IMR-90 (cell line): ENCODE data around the gene DYRK2. TPM values are rescaled to one million over a fixed set of nuclear protein-coding genes. Genes with fewer than 3 reads are reported as not detected.

Experiments used
- ATAC-seq: fragments of 200-7000 bp; cut with Tn5 transposase; 2 replicates; pipeline ENCODE4 v1.9.1; 2020; ENCODE audit warnings: low read depth, mild to moderate bottlenecking, moderate library complexity
- BruUV-seq: library from RNA; stranded (reverse); fragments of 400-500 nt; replicated peaks from 2 replicates; lab custom pipeline; 2021; lab: Mats Ljungman, UMichigan
- CTCF ChIA-PET: fragments of 300-600 bp; formaldehyde crosslinking; extraction: SDS; loops from one replicate; lab custom pipeline; 2021; ENCODE audit warnings: antibody characterized with exemption; lab: Yijun Ruan, JAX
- POLR2A ChIA-PET: fragments of 300-600 bp; sonication (Branson Sonifier 250); formaldehyde crosslinking; loops from one replicate; lab custom pipeline; 2022; ENCODE audit warnings: antibody characterized with exemption; ENCODE audit not compliant: unreplicated experiment; lab: Charles Lee
- DNase-seq: peaks from one replicate; pipeline ENCODE4 v3.0.0; 2013
- H2AFZ ChIP-seq: replicated peaks from 2 replicates; pipeline ENCODE3; 2013; ENCODE audit warnings: low read length, mild to moderate bottlenecking; ENCODE audit not compliant: poor library complexity
- H2AK5ac ChIP-seq: 2 replicates; pipeline ENCODE4 v1.6.1; 2013; ENCODE audit warnings: low read depth, low read length, inconsistent platforms
- H2AK9ac ChIP-seq: replicated peaks from 2 replicates; pipeline ENCODE3; 2013; ENCODE audit warnings: mild to moderate bottlenecking, low read depth, low read length, moderate library complexity; ENCODE audit not compliant: poor library complexity
- H2BK120ac ChIP-seq: 2 replicates; pipeline ENCODE4 v1.6.1; 2013; ENCODE audit warnings: low read depth, low read length, inconsistent platforms
- H2BK15ac ChIP-seq: 3 replicates; pipeline ENCODE4 v1.6.1; 2013; ENCODE audit warnings: low read depth, low read length, inconsistent platforms
- H2BK20ac ChIP-seq: 2 replicates; pipeline ENCODE4 v1.6.1; 2013; ENCODE audit warnings: low read depth, mild to moderate bottlenecking, inconsistent platforms, low read length, moderate library complexity
- H2BK5ac ChIP-seq: 2 replicates; pipeline ENCODE4 v1.6.1; 2013; ENCODE audit warnings: mild to moderate bottlenecking, low read depth, low read length, inconsistent platforms; ENCODE audit not compliant: poor library complexity, severe bottlenecking
- H3K14ac ChIP-seq: replicated peaks from 2 replicates; pipeline ENCODE4 v1.6.1; 2013; ENCODE audit warnings: low read depth, low read length, inconsistent platforms
- H3K18ac ChIP-seq: 2 replicates; pipeline ENCODE4 v1.6.1; 2013; ENCODE audit warnings: low read depth, low read length, control low read depth
- H3K23ac ChIP-seq: 2 replicates; pipeline ENCODE4 v1.6.1; 2013; ENCODE audit warnings: low read depth, low read length, inconsistent platforms
- H3K27ac ChIP-seq: 2 replicates; pipeline ENCODE4 v1.5.1; 2013; ENCODE audit warnings: mild to moderate bottlenecking, control low read depth, low read length; ENCODE audit not compliant: insufficient read depth
- H3K27me3 ChIP-seq: 2 replicates; pipeline ENCODE4 v1.6.1; 2013; ENCODE audit warnings: low read length; ENCODE audit not compliant: control insufficient read depth, insufficient read depth
- H3K36me3 ChIP-seq: 2 replicates; pipeline ENCODE4 v1.6.1; 2013; ENCODE audit warnings: low read length, mixed read lengths; ENCODE audit not compliant: control insufficient read depth, insufficient read depth
- H3K4ac ChIP-seq: 2 replicates; pipeline ENCODE4 v1.6.1; 2013; ENCODE audit warnings: low read depth, low read length, inconsistent platforms
- H3K4me1 ChIP-seq: 2 replicates; pipeline ENCODE4 v1.6.1; 2013; ENCODE audit warnings: low read length, mixed read lengths; ENCODE audit not compliant: control insufficient read depth, insufficient read depth
- H3K4me2 ChIP-seq: 2 replicates; pipeline ENCODE4 v1.6.1; 2013; ENCODE audit warnings: low read depth, mild to moderate bottlenecking, control low read depth, low read length, moderate library complexity
- H3K4me3 ChIP-seq: 2 replicates; pipeline ENCODE4 v1.5.1; 2013; ENCODE audit warnings: low read depth, mild to moderate bottlenecking, control low read depth, low read length, moderate library complexity; ENCODE audit not compliant: insufficient read depth
- H3K56ac ChIP-seq: 2 replicates; pipeline ENCODE4 v1.6.1; 2013; ENCODE audit warnings: low read length, inconsistent platforms; ENCODE audit not compliant: insufficient read depth; ENCODE audit errors: extremely low read depth
- H3K79me1 ChIP-seq, 2 experiments: 2 replicates each; pipeline ENCODE4 v1.6.1; 2013; ENCODE audit warnings: low read length in 2 of 2, inconsistent platforms in 1 of 2, low read depth in 1 of 2
- H3K9ac ChIP-seq: 2 replicates; pipeline ENCODE4 v1.6.1; 2013; ENCODE audit warnings: low read depth, low read length, control low read depth
- H3K9me1 ChIP-seq: 2 replicates; pipeline ENCODE4 v1.6.1; 2013; ENCODE audit warnings: low read length, inconsistent platforms; ENCODE audit not compliant: insufficient read depth
- H3K9me3 ChIP-seq: 2 replicates; pipeline ENCODE4 v1.6.1; 2013; ENCODE audit warnings: low read length; ENCODE audit not compliant: control insufficient read depth, insufficient read depth
- H4K20me1 ChIP-seq: 2 replicates; pipeline ENCODE4 v1.6.1; 2013; ENCODE audit warnings: low read length, inconsistent platforms; ENCODE audit not compliant: insufficient read depth
- H4K5ac ChIP-seq: 2 replicates; pipeline ENCODE4 v1.6.1; 2013; ENCODE audit warnings: mild to moderate bottlenecking, low read depth, low read length, control low read depth
- H4K8ac ChIP-seq, 2 experiments: 2 replicates each; pipeline ENCODE4 v1.6.1; 2013; ENCODE audit warnings: low read depth in 2 of 2, low read length in 2 of 2, control low read depth in 1 of 2, inconsistent platforms in 1 of 2
- H4K91ac ChIP-seq: 2 replicates; pipeline ENCODE4 v1.6.1; 2013; ENCODE audit warnings: low read depth, low read length, inconsistent platforms; ENCODE audit not compliant: insufficient read depth
- BHLHE40 ChIP-seq: fragments of 150-350 bp; IDR thresholded peaks from 2 replicates; pipeline ENCODE4 v1.6.1; 2016; ENCODE audit warnings: mild to moderate bottlenecking, low read depth, low read length
- CEBPB ChIP-seq: IDR thresholded peaks from 2 replicates; pipeline ENCODE4 v1.6.1; 2012; ENCODE audit warnings: low read depth, low read length, improper control_type of control experiment
- CHD1 ChIP-seq: IDR thresholded peaks from 2 replicates; pipeline ENCODE4 v1.6.1; 2012; ENCODE audit warnings: low read depth, low read length, improper control_type of control experiment
- CTCF ChIP-seq: conservative IDR thresholded peaks from 2 replicates; pipeline ENCODE4 v1.5.1; 2012; ENCODE audit warnings: mild to moderate bottlenecking, low read depth, low read length, improper control_type of control experiment
- FOS ChIP-seq: fragments of 150-350 bp; IDR thresholded peaks from 2 replicates; pipeline ENCODE4 v1.6.1; 2016; ENCODE audit warnings: low read depth, low read length
- MAZ ChIP-seq: IDR thresholded peaks from 2 replicates; pipeline ENCODE4 v1.6.1; 2012; ENCODE audit warnings: low read depth, mild to moderate bottlenecking, low read length, improper control_type of control experiment, moderate library complexity, borderline replicate concordance
- MXI1 ChIP-seq: IDR thresholded peaks from 2 replicates; pipeline ENCODE4 v1.6.1; 2012; ENCODE audit warnings: low read depth, mild to moderate bottlenecking, low read length, moderate library complexity, borderline replicate concordance
- NFE2L2 ChIP-seq: fragments of 150-350 bp; IDR thresholded peaks from 2 replicates; pipeline ENCODE4 v1.6.1; 2016; ENCODE audit warnings: low read depth, mild to moderate bottlenecking, low read length
- RAD21 ChIP-seq: IDR thresholded peaks from 2 replicates; pipeline ENCODE4 v1.6.1; 2012; ENCODE audit warnings: low read length, improper control_type of control experiment
- RCOR1 ChIP-seq: IDR thresholded peaks from 2 replicates; pipeline ENCODE4 v1.6.1; 2012; ENCODE audit warnings: mild to moderate bottlenecking, low read length, improper control_type of control experiment; ENCODE audit not compliant: insufficient replicate concordance
- SMC3 ChIP-seq: fragments of 150-350 bp; IDR thresholded peaks from 2 replicates; pipeline ENCODE4 v1.6.1; 2016; ENCODE audit warnings: low read depth, mild to moderate bottlenecking, antibody characterized with exemption, low read length, moderate library complexity
- dilution Hi-C: fragments of 300-500 bp; cut with HindIII; formaldehyde crosslinking; loops from one replicate; pipeline ENCODE4 v1.14.3; 2018; ENCODE audit warnings: low sequenced_read_pairs; ENCODE audit not compliant: unreplicated experiment
- in situ Hi-C: fragments of 300-500 bp; cut with MboI; formaldehyde crosslinking; loops from 3 replicates; pipeline ENCODE4 v1.14.3; 2019; ENCODE audit warnings: low sequenced_read_pairs, inconsistent platforms, mixed read lengths
- intact Hi-C: fragments of 100-400 bp; cut with micrococcal nuclease; formaldehyde crosslinking; loops from 2 replicates; pipeline ENCODE4 v1.10.0; 2022
- polyA plus RNA-seq, 3 experiments: library from polyadenylated mRNA; depleted of rRNA; stranded (reverse); fragments of >200 nt; gene quantifications; 2 replicates each; pipeline ENCODE4 v1.2.3, GENCODE V29; 2012; ENCODE audit warnings: low replicate concordance in 1 of 3
- total RNA-seq: library from RNA; depleted of rRNA; stranded (reverse); fragments of >200 nt; gene quantifications from 2 replicates; pipeline ENCODE4 v1.2.3, GENCODE V29; 2012
- TF ChIP-seq, protein P1 (sequence below): fragments of 150-350 bp; IDR thresholded peaks from 2 replicates; pipeline ENCODE4 v1.6.1; 2016; ENCODE audit warnings: low read depth, mild to moderate bottlenecking, low read length, moderate library complexity, borderline replicate concordance

DYRK2 gene
- total and polyA plus RNA-seq, 2 of the 4 experiments (the other 2 are of a cell fraction): 16.3 to 23.1 TPM

DNA sequence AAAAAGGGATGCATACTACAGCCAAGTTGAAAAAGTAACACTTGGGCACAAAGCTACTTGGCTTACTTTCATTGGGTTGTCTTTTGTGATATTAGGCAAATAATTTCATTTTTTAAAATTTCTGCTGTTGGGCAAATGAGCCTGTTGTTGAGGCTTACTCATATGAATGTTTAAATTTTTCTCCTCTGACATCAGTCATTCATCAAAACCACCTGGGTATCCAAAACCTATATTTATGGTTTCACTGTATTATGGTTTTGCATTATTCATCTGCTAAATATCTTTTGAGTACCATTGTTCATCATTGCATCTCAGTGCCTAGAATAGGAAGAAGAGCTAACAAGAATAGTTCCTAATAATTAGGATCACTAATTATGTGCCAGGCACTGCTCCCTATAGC, 28.1 kb downstream of the DYRK2 start:
- Histone ChIP-seq H3K56ac (no peak overlapping the region), H3K14ac (no peak overlapping the region), H2BK5ac (no peak overlapping the region), H2BK120ac (no peak overlapping the region), H3K4ac (no peak overlapping the region), H3K4me3 (no peak overlapping the region), H2AK5ac (no peak overlapping the region), H2AFZ (no peak overlapping the region), H2AK9ac (no peak overlapping the region), H4K20me1 (no peaks in the 10 kb centered on the region), H3K23ac (no peak overlapping the region), H3K4me2 (no peak overlapping the region), H3K9me1 (0 out of 2 replicates have a peak, but pooled peaks cover 2% of the 10 kb centered on the region), H3K27me3 (no peaks in the 10 kb centered on the region), H3K18ac (no peak overlapping the region), H4K8ac (no peak overlapping the region), H2BK20ac (no peak overlapping the region), H3K36me3 (no peaks in the 10 kb centered on the region), H2BK15ac (no peak overlapping the region), H3K9me3 (peaks cover 6% of the 10 kb centered on the region), H3K4me1 (peaks cover 6% of the 10 kb centered on the region), H3K9ac (no peak overlapping the region), H3K79me1 (peaks cover 0 to 8% of the 10 kb centered on the region in 2 experiments; a peak in 2 of 4 replicates), H4K5ac (no peak overlapping the region), H4K91ac (no peak overlapping the region), H3K27ac (no peak overlapping the region)
- ATAC-seq (no peak), DNase-seq (peak; percentile 25)
- POLR2A ChIA-PET: no interaction called here
- BruUV-seq: no TSS peak
- CTCF ChIA-PET: no interaction called here
- intact Hi-C loops: no loop called here
- no peak for TF ChIP-seq FOS
- TF ChIP-seq RCOR1: no peak
- TF ChIP-seq MXI1: no peak
- TF ChIP-seq MAZ: no peak
- no peak for TF ChIP-seq CEBPB
- TF ChIP-seq SMC3: no peak
- no peak for TF ChIP-seq BHLHE40
- no peak for TF ChIP-seq CTCF
- TF ChIP-seq, protein P1, sequence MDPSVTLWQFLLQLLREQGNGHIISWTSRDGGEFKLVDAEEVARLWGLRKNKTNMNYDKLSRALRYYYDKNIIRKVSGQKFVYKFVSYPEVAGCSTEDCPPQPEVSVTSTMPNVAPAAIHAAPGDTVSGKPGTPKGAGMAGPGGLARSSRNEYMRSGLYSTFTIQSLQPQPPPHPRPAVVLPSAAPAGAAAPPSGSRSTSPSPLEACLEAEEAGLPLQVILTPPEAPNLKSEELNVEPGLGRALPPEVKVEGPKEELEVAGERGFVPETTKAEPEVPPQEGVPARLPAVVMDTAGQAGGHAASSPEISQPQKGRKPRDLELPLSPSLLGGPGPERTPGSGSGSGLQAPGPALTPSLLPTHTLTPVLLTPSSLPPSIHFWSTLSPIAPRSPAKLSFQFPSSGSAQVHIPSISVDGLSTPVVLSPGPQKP: no peak
- no peak for TF ChIP-seq CHD1
- TF ChIP-seq NFE2L2: no peak
- TF ChIP-seq RAD21: no peak
- dilution Hi-C loops: no loop called here
- in situ Hi-C loops: no loop called here
